ENCODE measurements around the gene IQSEC1.

Gene IQSEC1

GRCh38 chr3:13002398-13003124 lies 70.7 kb downstream of the IQSEC1 start:
- no peak for DNase-seq (ENCODE audit: low spot score)

GRCh38 chr3:12999147-13000140 lies 73.8 kb downstream of the IQSEC1 start:
- DNase-seq (ENCODE audit: low spot score): no peak

GRCh38 chr3:12998648-12999047 lies 74.6 kb downstream of the IQSEC1 start:
- DNase-seq (ENCODE audit: low spot score): no peak

- no peak for DNase-seq (ENCODE audit: low spot score)
Measured at GRCh38 chr3:12997387-12997786, 75.8 kb downstream of the IQSEC1 start.

- no peak for DNase-seq (ENCODE audit: low spot score)
Measured at GRCh38 chr3:12996181-12996506, 77.1 kb downstream of the IQSEC1 start.

- no peak for DNase-seq (ENCODE audit: low spot score)
Measured at GRCh38 chr3:12995389-12996180, 77.6 kb downstream of the IQSEC1 start.

- peak; percentile 97 for DNase-seq (ENCODE audit: low spot score)
Measured at GRCh38 chr3:12994607-12995388, 78.4 kb downstream of the IQSEC1 start.

GRCh38 chr3:12994357-12994606 lies 78.9 kb downstream of the IQSEC1 start:
- DNase-seq (ENCODE audit: low spot score): no peak

GRCh38 chr3:12993517-12994356 lies 79.5 kb downstream of the IQSEC1 start:
- peak; percentile 69 for DNase-seq (ENCODE audit: low spot score)

- peak; percentile 63 for DNase-seq (ENCODE audit: low spot score)
Measured at GRCh38 chr3:12992629-12993516, 80.4 kb downstream of the IQSEC1 start.

- DNase-seq (ENCODE audit: low spot score): no peak
Measured at GRCh38 chr3:12991861-12992281, 81.4 kb downstream of the IQSEC1 start.

GRCh38 chr3:12991481-12991837 lies 81.8 kb downstream of the IQSEC1 start:
- no peak for DNase-seq (ENCODE audit: low spot score)

GRCh38 chr3:12990781-12991480 lies 82.3 kb downstream of the IQSEC1 start:
- peak; percentile 79 for DNase-seq (ENCODE audit: low spot score)

GRCh38 chr3:12990306-12990705 lies 82.9 kb downstream of the IQSEC1 start:
- DNase-seq (ENCODE audit: low spot score): no peak

GRCh38 chr3:12988728-12989454 lies 84.3 kb downstream of the IQSEC1 start:
- no peak for DNase-seq (ENCODE audit: low spot score)

- DNase-seq (ENCODE audit: low spot score): no peak
Measured at GRCh38 chr3:12987602-12988001, 85.6 kb downstream of the IQSEC1 start.

- DNase-seq (ENCODE audit: low spot score): no peak
Measured at GRCh38 chr3:12986986-12987385, 86.2 kb downstream of the IQSEC1 start.

GRCh38 chr3:12986521-12986920 lies 86.7 kb downstream of the IQSEC1 start:
- no peak for DNase-seq (ENCODE audit: low spot score)

- DNase-seq (ENCODE audit: low spot score): no peak
Measured at GRCh38 chr3:12986031-12986430, 87.2 kb downstream of the IQSEC1 start.
